ENCODE data around the gene LRMDA.

GRCh38 chr10:75474106-75474505, 42.7 kb downstream of the LRMDA start:
- TF ChIP-seq ZNF416 (tag by site-specific recombination; IDR thresholded peaks at IDR 0.05) = no peak
- TF ChIP-seq ZEB2 (tag by site-specific recombination; IDR thresholded peaks at IDR 0.05) = no peak
- TF ChIP-seq MYNN (tag by site-specific recombination; IDR thresholded peaks at IDR 0.05; ENCODE audit: borderline replicate concordance) = no peak
- no peak for TF ChIP-seq ZNF621 (tag by site-specific recombination; IDR thresholded peaks at IDR 0.05)
- no peak for TF ChIP-seq ZNF76 (tag by site-specific recombination; IDR thresholded peaks at IDR 0.05; ENCODE audit: borderline replicate concordance, low read depth)
- TF ChIP-seq CTCF (tag by site-specific recombination; IDR thresholded peaks at IDR 0.05) = no peak
- TF ChIP-seq ZNF747 (tag by site-specific recombination; IDR thresholded peaks at IDR 0.05) = no peak
- no peak for TF ChIP-seq ZXDB (tag by site-specific recombination; IDR thresholded peaks at IDR 0.05)
- TF ChIP-seq ZNF449 (tag by site-specific recombination; IDR thresholded peaks at IDR 0.05) = no peak
- no peak for TF ChIP-seq ZNF580 (tag by site-specific recombination; IDR thresholded peaks at IDR 0.05)
- TF ChIP-seq ZBTB7A (tag by site-specific recombination; IDR thresholded peaks at IDR 0.05; ENCODE audit: low read depth) = no peak
- TF ChIP-seq PRDM4 (tag by site-specific recombination; IDR thresholded peaks at IDR 0.05) = no peak
- TF ChIP-seq ZNF146 (tag by site-specific recombination; IDR thresholded peaks at IDR 0.05) = no peak
- TF ChIP-seq ZNF707 (tag by site-specific recombination; IDR thresholded peaks at IDR 0.05) = no peak
